Glomerular endothelial cell (primary cell): Measurements from ENCODE around the gene AFMID. TPM values are rescaled to one million over a fixed set of nuclear protein-coding genes. Genes with fewer than 3 reads are reported as not detected.

ENCODE experiments used
- DNase-seq: peaks from one replicate; pipeline ENCODE4 v3.0.0-alpha.2; 2011; ENCODE audit warnings: low read depth, low spot score; ENCODE audit errors: extremely low read depth
- total RNA-seq: library from RNA; depleted of rRNA; stranded (reverse); fragments of >200 nt; gene quantifications from 2 replicates; pipeline ENCODE4 v1.2.3, GENCODE V29; 2015

The AFMID gene
- total RNA-seq, 1 donor from 2014 or later: 64.7 TPM

DNA sequence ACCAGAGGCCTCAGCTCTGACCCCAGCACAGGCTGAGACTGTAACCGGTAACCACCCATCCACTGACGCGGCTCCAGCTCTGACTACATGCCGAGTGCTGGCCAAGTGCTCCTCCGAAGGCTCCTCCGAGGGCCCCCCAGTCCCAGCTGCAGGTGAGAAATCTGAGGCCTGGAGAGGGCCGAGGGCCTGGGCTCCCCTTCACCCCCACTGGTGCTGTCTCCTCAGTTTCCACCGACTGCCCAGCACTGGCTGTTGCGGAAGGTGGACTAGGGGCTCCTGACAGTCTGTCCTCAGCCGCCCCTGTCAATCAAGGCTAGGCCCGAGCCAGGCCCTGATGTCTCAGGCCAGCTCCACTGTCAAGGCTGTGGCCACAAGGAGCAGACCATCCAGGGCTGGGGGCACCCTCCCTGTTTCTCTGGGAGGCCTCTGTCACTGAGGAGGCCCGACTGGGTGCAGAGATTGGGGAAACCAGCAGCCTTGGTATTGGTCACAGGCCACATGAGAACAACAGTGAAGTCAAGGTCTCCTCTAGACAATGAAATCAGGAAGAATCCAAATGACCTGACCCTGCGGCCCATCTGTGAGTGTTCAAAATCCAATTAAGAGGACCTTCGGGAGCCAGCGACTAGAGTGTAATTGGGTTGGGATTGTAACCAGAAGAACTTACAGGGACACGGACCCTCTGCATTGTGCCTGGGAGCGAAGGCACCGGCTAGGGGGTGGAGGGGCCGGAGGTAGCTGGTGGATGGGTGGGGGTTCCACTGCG lies 49.4 kb downstream of the AFMID start:
- no peak for DNase-seq

GRCh38 chr17:78237401-78238012 lies 50.3 kb downstream of the AFMID start:
- DNase-seq: no peak

DNA sequence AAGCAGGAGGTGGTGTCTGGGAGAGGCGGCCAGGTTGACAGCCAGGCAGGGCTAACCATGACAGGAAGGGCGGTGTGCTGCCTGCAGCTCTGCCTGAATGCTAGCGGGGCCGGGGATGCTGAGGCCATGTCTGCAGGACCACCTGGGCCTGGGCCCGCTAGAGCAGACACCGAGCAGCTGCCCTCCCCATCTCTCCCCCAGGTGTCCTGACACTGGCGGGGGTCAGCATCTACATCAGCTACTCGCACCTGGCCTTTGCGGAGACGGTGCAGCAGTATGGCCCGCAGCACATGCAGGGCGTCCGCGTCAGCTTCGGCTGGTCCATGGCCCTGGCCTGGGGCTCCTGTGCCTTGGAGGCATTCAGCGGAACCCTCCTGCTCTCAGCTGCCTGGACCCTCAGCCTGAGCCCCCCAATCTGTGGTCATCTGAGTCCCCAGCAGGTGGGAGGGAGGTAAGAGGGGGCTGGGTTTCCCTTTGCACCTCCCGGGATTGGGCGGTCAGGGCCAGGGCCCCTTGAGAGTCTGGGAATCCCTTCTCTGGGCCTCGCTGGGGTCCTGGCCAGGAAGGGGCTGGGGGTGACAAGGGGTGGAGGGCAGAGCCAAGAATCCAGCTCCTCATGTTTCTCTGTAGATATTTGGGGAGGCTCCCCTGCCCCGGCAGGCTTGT lies 51.8 kb downstream of the AFMID start:
- DNase-seq: no peak

DNA sequence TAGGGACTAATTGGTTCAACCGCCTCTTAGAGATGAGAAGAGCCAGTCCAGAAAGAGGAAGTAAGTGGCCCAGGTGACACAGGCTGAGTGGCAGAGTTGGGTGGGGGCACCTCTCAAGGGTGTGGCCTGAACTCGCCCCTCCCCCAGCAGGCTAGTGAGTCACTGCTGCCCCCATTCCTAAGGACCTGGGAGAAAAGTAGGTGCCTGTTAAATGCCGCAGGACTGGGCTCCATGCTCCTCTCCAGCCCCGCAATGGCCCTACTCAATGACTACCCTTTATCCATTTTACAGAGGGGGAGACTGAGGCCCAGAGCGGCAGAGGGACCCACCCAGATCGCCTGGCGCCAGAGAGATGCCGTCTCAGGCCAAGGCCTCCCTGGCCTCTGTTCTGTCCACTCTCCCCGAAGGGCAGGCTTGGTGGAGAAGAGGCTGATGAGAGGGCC lies 52.3 kb downstream of the AFMID start:
- no peak for DNase-seq

DNA sequence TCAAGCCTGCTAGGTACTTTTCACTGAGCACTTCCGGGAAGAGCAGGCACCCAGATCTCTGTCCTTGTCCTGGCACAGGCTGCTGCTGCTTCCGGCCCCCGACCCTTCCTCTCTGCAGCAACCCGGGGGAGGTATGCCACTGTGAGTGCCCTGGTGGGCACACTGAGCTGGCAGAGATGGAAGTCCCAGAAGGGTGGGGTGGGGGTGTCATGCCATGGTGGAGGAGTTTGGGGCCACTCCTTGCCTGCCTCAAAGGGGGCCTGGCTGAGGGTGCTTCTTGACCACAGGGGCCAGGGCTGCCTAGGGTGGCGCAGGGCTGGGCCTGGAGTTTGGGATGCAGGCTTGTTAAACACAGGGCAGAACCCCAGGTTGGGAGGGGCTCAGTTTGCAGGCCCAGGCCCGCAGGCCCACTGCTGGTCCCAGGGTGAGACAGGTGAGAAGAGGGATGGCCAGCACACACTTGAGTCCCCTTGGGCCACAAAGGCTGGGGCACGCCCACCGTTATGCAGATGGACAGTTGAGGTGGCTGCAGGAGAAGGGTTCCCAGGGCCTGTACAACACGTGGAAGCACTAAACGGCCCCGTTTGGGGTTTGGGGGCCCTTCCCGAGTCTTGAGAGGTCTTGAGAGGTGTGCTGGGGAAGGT lies 53.0 kb downstream of the AFMID start:
- no peak for DNase-seq

GRCh38 chr17:78240839-78241238 lies 53.7 kb downstream of the AFMID start:
- no peak for DNase-seq

DNA sequence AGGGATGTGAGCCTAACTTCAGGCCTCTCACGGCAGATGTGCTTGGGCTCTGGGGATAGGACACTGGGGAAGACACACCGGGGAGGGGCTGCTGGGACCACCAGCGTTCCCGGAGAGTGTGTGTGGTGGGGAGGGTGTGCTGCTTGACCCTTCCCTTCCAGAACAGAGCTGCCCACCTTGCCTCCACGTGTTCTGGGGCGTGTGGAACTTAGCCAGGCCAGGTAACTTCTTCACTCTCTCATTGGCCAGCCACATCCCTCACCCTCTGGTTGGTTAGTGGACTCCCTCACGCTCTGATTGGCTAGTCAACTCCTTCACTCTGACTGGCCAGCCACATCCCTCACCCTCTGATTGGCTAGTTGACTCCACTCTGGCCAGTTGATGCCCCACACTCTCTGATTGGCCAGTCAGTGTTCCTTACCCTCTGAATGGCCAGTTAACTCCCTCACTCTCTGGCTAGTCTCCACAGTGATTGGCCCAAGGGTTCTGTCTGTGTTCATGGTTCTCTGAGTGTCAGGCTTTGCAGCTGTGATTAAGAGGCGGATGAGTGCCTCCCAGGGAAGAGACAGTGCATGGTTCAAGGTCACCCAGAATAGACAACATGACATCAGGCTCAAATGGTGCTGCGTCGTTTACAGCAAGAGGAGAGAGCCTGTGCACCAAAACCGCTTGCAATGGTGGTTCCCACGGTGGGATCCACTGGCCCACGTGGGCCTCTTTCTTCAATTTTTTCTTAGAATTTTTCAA lies 54.3 kb downstream of the AFMID start:
- DNase-seq: no peak

- no peak for DNase-seq
Measured at GRCh38 chr17:78242024-78242742, 55.0 kb downstream of the AFMID start.

GRCh38 chr17:78247304-78247703 lies 60.1 kb downstream of the AFMID start:
- no peak for DNase-seq

DNA sequence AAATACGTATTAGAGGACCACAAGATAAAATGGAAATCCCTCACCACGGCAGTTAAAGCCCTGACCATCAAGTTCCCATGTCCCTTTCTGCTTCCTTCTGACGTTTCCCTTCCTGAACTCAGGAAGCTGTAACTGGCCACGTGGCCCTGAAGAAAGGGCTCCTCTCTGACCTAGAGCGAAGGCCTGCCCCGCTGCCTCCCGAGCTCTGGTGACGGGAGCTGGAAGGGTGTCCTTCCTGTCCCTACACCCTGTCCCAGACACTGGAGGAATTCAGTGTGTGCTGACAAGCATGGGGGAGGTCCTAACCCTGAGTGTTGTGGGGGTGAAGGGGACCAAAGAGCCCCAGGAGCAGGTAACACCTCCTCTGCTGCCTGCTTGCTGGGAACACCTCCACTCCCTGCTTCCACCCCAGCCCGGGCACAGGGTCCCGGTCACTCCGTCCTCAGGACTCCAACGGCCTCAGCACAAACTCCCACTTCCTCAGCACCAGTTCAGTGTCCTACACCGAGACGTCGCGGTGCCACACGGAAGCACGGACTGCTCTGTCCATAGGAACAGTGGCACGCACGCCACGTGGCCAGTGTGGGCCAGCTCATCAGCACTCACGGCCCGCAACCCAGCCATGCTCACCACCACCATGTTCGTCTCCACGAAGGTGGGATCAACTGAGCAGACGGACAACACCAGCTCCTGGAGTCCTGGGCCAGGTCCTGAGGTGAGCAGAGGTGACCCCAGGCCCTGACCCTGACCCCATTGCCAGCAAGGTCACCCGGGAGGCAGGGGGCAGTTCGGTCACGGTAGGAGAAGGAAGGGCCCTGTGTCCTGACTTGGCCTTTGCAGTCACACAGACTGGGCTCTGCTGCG lies 61.1 kb downstream of the AFMID start:
- DNase-seq: no peak

DNA sequence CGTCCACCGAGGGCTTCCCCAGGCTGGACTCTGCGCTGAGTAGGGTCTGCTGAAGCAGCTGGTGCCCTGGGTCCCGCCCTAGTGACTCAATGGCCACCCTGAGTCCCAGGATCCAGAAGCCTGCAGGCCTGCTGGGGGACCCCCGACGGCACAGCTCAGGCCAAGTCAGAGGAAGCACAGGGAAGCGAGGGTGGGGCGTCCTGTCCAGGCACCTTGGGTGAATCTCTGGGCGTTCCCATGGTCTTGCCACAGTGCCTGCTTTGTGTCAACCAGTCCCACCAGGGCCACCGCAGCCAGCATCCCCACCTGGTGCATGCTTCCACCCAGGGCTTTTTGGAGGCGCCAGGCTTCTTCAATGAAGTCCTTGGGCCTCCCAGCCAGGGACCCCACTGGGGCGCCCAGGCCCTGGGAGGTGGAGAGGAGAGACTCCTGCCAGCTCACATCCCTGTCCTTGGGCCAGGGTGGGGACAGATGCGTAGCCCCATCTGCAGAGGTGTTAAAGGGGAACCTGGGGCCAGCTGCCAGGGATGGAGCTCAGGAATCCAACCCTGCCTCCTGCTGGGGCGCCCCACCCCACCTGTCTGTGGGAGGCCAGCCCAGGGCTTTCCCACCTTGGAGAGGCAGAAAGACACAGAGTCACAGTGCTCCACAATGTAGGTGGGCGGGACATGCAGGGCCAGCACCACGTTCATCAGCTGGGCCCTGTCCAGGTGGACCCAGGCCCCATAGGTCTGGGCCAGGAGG lies 62.1 kb downstream of the AFMID start:
- DNase-seq: no peak

- no peak for DNase-seq
Measured at GRCh38 chr17:78249818-78250806, 63.0 kb downstream of the AFMID start.

- no peak for DNase-seq
Measured at GRCh38 chr17:78250891-78251772, 64.0 kb downstream of the AFMID start.

GRCh38 chr17:78251773-78252103 lies 64.6 kb downstream of the AFMID start:
- no peak for DNase-seq

DNA sequence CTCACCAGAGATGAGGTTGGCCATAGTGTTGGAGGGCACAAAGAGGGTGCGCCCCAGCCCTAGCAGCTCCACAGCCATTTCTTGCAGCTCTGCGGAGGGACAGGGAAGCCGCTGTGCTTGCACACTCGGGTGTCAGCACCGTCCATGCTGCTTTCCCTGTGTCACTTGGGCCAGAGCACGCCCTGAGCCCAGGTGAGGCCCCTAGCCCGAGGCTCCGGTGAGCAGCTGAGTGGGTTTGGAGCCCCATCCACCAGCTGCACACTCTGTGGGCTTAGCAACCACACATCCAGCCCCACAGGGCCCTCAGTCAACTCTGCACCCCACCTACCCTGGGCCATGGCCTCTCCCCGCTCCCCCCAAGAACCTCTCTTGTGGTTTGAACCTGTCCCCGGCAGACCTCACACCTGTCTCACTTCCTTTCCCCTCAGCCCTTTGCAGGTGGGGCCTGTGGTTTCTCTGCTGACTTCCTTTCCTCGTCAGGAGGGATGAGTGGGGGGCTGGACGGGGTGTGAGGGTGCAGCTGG lies 65.0 kb downstream of the AFMID start:
- no peak for DNase-seq
